DMS79 treated with DMSO at 0.1 percent for 48 hours (cell line): ENCODE data around the gene DNAJB12.
"Not testable (repeated sequence)": the region's sequence is repeated elsewhere in the genome, so short reads cannot be mapped to it uniquely, and the experiment has no call there.

Experiments
- DNase-seq: peaks from one replicate; lab custom pipeline; 2025; lab: John Stamatoyannopoulos, UW

Gene DNAJB12

GRCh38 chr10:72354356-72355213 is at the start of gene DNAJB12:
Gene DNAJB12 (minus strand): TSS chr10:72354919. CDS start chr10:72354897, 22 bp downstream.
- peak; percentile 70 for DNase-seq

DNA sequence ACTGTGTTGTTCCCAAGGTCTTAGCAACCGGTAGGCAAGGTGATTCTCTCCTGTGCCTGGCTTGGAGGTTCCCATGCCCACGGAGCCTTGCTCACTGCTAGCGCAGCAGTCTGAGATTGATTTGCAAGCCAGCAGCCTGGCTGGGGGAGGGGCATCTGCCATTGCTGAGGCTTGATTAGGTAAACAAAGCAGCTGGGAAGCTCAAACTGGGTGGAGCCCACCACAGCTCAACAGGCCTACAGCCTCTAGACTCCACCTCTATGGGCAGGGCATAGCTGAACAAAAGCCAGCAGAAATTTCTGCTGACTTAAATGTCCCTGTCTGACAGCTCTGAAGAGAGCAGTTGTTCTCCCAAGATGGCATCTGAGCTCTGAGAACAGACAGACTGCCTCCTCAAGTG is 40.9 kb upstream of the DNAJB12 start:
- DNase-seq = not testable (repeated sequence)

GRCh38 chr10:72392571-72392970 is 37.9 kb upstream of the DNAJB12 start:
- DNase-seq = no peak

DNA sequence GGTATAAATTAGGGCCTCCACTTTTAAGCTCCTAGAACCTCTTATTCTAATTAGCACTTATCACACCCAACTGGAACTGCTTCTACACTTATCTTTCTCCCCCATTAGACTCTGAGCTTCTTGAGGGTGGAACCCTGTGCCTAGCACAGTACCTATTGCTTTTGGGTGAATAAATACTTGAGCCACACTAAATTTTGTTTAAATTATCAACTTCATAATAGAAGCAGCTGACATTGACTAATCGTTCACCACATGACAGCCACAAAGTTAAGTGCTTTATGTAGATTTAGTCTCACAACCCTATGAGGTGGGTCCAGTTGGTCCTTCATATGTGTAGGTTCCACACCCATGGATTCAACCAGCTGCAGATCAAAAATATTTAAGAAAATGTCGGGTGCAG is 36.0 kb upstream of the DNAJB12 start:
- DNase-seq = no peak

- no peak for DNase-seq
Observed at GRCh38 chr10:72389716-72390115, 35.0 kb upstream of the DNAJB12 start.

DNA sequence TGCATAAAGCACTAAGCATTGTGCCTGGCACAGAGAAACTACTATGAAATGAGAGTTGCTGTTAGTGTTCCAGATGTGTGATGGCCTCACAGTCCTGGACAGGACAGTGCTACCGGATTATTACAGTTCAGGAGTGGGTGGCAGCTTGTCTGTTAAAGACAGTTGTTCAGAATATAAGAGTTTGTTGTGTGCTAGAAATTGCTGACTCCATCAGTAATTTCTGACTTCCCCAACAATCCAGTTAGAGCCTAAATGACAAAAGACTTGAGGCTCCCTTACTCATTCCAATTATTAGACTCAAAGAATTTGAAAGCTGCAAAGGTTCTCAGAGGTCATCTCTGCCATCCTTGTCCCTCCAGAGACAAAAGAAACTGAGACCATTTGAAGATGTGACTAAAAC is 34.3 kb upstream of the DNAJB12 start:
- no peak for DNase-seq

GRCh38 chr10:72388062-72388461 is 33.3 kb upstream of the DNAJB12 start:
- no peak for DNase-seq

DNA sequence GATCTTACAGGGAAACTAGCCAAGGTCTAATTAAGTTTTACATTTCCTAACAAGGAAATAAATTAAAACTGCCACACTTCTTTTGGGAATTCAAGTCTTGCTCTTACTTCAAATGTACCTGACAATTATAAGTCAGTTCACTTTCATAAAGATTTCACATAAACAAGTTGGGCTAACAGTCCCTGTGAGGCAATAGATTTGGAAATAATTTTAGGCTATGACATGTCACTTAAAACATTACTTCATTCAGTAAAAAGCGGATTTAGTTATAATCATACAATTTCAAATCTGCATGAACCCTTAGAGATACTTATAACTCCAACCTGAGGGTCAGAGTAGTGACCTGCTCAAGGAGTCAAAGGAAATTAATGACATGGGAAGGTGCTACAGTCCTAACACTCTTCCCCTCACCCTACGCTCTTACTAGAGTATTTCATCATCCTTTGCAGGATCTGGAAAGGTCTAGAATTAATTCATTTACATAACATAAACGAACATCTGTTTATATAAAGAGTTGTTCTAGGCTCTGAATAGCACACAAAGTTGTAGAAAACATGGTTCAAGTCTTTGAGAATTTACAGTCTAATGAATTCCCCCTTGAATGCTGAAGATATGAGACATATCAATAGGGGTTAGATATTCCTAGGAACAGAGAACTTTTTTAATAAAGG is 32.3 kb upstream of the DNAJB12 start:
- DNase-seq = no peak

- DNase-seq = no peak
Observed at GRCh38 chr10:72385724-72386123, 31.0 kb upstream of the DNAJB12 start.

- not testable (repeated sequence) for DNase-seq
Observed at GRCh38 chr10:72384982-72385381, 30.3 kb upstream of the DNAJB12 start.

- DNase-seq = peak; percentile 67
Observed at GRCh38 chr10:72379776-72380175, 25.1 kb upstream of the DNAJB12 start.

- no peak for DNase-seq
Observed at GRCh38 chr10:72379062-72379461, 24.3 kb upstream of the DNAJB12 start.

DNA sequence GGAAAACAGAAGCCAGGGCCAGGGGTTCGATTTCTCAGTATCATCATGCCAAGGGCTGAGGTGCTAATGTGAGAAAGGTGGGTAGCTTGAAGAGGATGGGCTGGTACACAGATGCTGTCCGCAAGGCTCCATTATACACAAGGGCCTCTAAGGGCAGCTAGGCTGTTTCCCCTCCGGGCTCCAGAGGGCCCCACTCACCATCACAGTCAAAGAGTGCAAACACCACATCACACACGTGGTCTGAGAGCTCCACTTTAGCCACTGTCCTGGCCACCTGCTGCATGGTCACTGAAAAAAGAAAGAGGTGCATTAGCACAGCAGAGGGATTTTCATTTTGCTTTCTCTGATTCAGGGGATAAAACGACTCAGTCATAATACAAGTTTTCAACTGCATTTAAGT is 20.9 kb upstream of the DNAJB12 start:
- DNase-seq = no peak

- no peak for DNase-seq
Observed at GRCh38 chr10:72375173-72375572, 20.5 kb upstream of the DNAJB12 start.

- DNase-seq = no peak
Observed at GRCh38 chr10:72370201-72370722, 15.5 kb upstream of the DNAJB12 start.

DNA sequence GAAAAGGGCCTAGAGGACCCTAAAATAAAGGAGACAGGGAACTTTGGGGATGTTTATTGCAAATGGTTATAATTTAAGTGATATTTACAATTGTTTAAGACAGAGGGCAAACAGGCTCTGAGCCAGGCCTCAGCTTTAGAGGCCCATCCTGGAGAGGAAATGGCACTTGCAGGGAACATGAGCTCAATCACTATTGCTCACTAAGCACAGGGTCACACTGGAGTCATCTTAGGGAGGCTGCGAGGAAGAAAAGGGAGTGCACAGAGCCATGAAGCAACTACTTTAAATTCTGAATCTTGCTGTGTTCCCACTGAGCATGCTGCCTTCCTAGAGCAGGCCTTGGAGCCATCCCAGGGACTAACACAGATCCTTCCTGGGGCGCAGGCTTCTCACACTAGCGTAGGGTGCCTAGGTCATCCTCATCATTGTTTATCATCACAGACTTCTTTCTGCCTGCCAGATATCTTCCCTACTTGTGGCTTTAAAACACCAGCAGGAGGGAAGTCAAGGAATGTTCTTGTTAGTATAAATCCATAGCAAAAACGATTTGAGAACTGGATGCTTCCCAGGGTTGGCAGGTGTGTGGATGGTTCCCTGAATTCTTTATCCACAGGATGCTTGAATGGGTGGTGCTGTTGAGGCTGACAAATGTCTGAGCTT is 12.7 kb upstream of the DNAJB12 start:
- DNase-seq = no peak

- no peak for DNase-seq
Observed at GRCh38 chr10:72365106-72365895, 10.6 kb upstream of the DNAJB12 start.

- peak; percentile 75 for DNase-seq
Observed at GRCh38 chr10:72364239-72364777, 9.6 kb upstream of the DNAJB12 start.

DNA sequence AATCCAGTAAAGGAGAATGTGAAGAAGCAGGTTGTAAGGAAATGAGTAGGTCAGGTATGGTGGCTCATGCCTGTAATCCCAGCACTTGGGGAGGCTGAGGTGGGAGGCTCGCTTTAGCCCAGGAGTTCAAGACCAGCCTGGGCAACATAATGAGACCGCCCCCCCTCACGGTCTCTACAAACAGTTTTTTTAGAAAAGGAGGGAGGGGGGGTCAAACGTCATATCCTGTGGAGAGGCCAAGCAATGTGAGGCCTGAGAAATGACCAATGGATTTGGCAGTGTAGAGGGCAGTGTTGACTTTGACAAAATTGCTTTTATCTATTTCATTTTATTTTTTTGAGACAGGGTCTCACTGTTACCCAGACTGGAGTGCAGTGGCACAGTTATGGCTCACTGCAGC is 2.3 kb upstream of the DNAJB12 start:
- no peak for DNase-seq

DNA sequence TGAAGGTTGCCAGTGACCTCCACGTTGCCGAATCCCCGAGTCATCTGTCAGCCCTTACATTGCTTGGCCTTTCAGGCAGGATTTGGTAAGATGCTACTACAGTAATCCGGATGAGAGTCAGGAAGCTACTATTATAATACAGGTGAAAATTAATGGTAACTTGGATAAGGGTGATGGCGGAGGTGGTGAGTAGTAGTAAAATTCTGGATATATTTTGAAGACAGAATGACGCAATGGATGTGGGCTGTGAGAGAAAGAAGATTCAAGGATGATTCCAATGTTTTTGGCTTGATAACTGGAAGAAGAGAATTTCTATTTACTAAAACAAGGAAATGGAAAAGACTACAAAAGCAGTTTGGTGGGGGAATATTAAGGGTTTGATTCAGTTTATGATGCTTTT is 1.4 kb upstream of the DNAJB12 start:
- no peak for DNase-seq

DNA sequence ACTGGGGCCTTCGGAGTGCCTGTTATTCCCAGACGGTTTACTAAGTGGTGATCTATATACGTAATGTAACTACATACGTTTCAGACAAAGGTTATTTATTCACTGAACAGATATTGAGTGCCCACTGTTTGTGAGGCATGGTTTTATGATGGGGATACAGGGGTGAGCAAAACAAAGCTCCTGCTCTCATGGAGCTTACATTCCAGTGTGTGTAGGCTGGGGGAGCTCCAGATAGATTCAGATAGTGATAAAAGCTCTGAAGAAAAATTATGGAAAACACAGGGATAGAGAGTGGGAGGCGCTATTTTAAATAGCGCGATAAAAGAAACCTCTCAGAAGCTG is 466 bp upstream of the DNAJB12 start:
- DNase-seq = no peak

DNA sequence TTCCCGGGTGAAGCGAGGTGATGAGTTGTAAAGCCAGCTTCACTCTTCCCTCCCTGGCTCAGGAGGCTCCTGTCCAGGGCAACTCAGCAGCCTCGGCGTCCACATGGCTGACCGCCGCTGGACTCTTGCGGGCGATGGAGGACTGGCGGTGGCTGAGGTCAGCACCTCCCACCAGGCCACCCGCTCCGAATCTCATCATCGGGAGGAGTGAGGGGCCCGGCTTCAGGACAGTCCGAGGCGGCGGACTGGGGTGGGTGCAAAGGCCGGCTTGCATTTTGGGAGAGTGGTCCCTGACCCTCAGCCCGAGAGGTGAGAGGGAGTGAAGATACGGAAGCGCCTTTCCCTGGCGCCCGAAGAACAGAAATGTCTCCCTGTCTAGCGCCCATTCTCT is 759 bp downstream of the DNAJB12 start:
- no peak for DNase-seq
